Pancreas (tissue), 10 donors: Measurements from ENCODE around the gene ABCC8. TPM values are rescaled to one million over a fixed set of nuclear protein-coding genes. Genes with fewer than 3 reads are reported as not detected.
A peak's percentile ranks its signal among the peaks of the same experiment; 100 is the strongest.

Source experiments
- ATAC-seq, 4 donors: fragments of 200-7000 bp; cut with Tn5 transposase; one replicate each; pipeline versions ENCODE4 v1.8.0 to v1.9.1; 2020; ENCODE audit warnings: mild to moderate bottlenecking in 4 of 4, moderate library complexity in 4 of 4
- DNase-seq, 6 donors: peaks; one replicate each; pipeline ENCODE4 v3.0.0-alpha.2; 2020
- FAIRE-seq: peaks from 2 replicates; lab custom pipeline; 2012; peaks lifted over from hg19 to GRCh38; lab: Jason Lieb, UNC
- H3K27ac ChIP-seq, 4 donors: fragments of 200-600 bp; sonication (generic); 1 replicate in 3 of 4; 2 replicates in 1 of 4; pipeline versions ENCODE4 v1.5.0 to v1.8.0; 2020
- H3K27me3 ChIP-seq, 4 donors: fragments of 200-600 bp; one replicate each; pipeline ENCODE4 v1.8.0; 2021
- H3K36me3 ChIP-seq, 3 donors: fragments of 200-600 bp; sonication (generic) in 1 of 3; one replicate each; pipeline versions ENCODE4 v1.5.0 to v1.8.0; 2020 to 2021
- H3K4me1 ChIP-seq, 3 donors: fragments of 200-600 bp; one replicate each; pipeline ENCODE4 v1.8.0; 2021
- H3K4me3 ChIP-seq, 4 donors: fragments of 200-600 bp; sonication (generic) in 2 of 4; one replicate each; pipeline versions ENCODE4 v1.5.0 to v1.8.0; 2020 to 2021
- H3K9me3 ChIP-seq, 4 donors: fragments of 200-600 bp; one replicate each; pipeline ENCODE4 v1.8.0; 2021
- CTCF ChIP-seq, 4 donors: fragments of 200-600 bp; sonication (generic) in 3 of 4; IDR thresholded peaks; one replicate each; pipeline versions ENCODE4 v1.5.0 to v1.8.0; 2021; ENCODE audit warnings: antibody characterized with exemption in 4 of 4
- WGBS, 2 donors: extraction: QIAGEN DNeasy Blood & Tissue Kit; methylation state at CpG; one replicate each; pipeline ENCODE4 v1.1.7; 2013; 5-methylcytosine and 5-hydroxymethylcytosine counted together
- intact Hi-C, 3 donors: fragments of 100-400 bp; cut with DNase I; formaldehyde crosslinking; loops; one replicate each; pipeline versions ENCODE4 v1.11.1 to v1.14.2; 2022
- polyA plus RNA-seq, 2 donors: library from polyadenylated mRNA; stranded (reverse); fragments of 200-250 nt; gene quantifications; one replicate each; pipeline ENCODE4 v1.2.3, GENCODE V29; 2013
- total RNA-seq, 6 donors: library from RNA; stranded (reverse); fragmentation: NEBNext Ultra II Directional in 4 of 6; extraction: Animal tissue kit (Norgen Biotek cat#: 25700) in 4 of 6; gene quantifications; one replicate each; pipeline versions ENCODE4 v1.2.1 to v1.2.4, GENCODE V29; 2021 to 2023
- donor health status: healthy with polysubstance abuse.
- donor health status: DM: no; HTN: no; CAD: no; lungs with moderate emphysema.
- donor health status: DM: no; HTN: no; CAD: no.
- donor health status: control.
- donor health status: control.
- donor health status: Bipolar disorder and iron deficiency.
- donor health status: DM: yes; HTN: yes; CAD: no.
- donor health status: DM: no; HTN: no; CAD: no.
- donor health status: DM: no; HTN: no; CAD: no.
- donor health status: DM: yes; HTN: yes; CAD: no.

ABCC8 gene
- total and polyA plus RNA-seq, 8 donors, result 14.9 to 917 (median 53.2) TPM

- peak; percentile 81 to 94 (median 88) for DNase-seq
- WGBS, 2 donors, result 1 to 2% methylated on average over 23 to 50 of the region's 55 CpGs
- Histone ChIP-seq H3K9me3 (no peaks in the 10 kb centered on the region), H3K36me3 (no peaks in the 10 kb centered on the region), H3K4me1 (peaks cover 0 to 6% (median 4%) of the 10 kb centered on the region in 3 donors), H3K27me3 (no peaks in the 10 kb centered on the region), H3K27ac (peak overlapping the region; percentile 52 to 79 (median 70)), H3K4me3 (peak overlapping the region; percentile 31 to 59 (median 45))
- FAIRE-seq, result no peak
- peak; percentile 77 to 89 (median 84) for ATAC-seq
- peak; percentile 67 to 86 (median 76) for TF ChIP-seq CTCF (IDR thresholded peaks at IDR 0.05)
- intact Hi-C loops, result no loop called here
Measured at GRCh38 chr11:17389211-17389956, 87.3 kb downstream of the ABCC8 start.

- TF ChIP-seq CTCF (IDR thresholded peaks at IDR 0.05), result no peak
- DNase-seq (peak in 2 of 6 donors; percentile 39 to 68), ATAC-seq (peak; percentile 42 to 76 (median 62)), FAIRE-seq (no peak)
- intact Hi-C loops, result no loop called here
- no peaks in the 10 kb centered on the region for H3K27me3 ChIP-seq
- no peaks in the 10 kb centered on the region for H3K36me3 ChIP-seq
- peaks cover 0 to 6% (median 4%) of the 10 kb centered on the region in 3 donors for H3K4me1 ChIP-seq
- no peaks in the 10 kb centered on the region for H3K9me3 ChIP-seq
- H3K4me3 ChIP-seq, result peak within 1 kb of the TSS; percentile 31 to 59 (median 45)
- 2% methylated on average over 44 to 53 of the region's 53 CpGs for WGBS, 2 donors
- H3K27ac ChIP-seq, result peak within 1 kb of the TSS; percentile 52 to 79 (median 70)
Measured at GRCh38 chr11:17388609-17389210, 87.9 kb downstream of the ABCC8 start, which contains the start of gene KCNJ11. TSS of gene KCNJ11 (minus strand) at chr11:17388659. CDS start at chr11:17388091, 568 bp downstream.

- Histone ChIP-seq H3K9me3 (no peaks in the 10 kb centered on the region), H3K4me1 (peaks cover 0 to 6% (median 4%) of the 10 kb centered on the region in 3 donors), H3K27me3 (no peaks in the 10 kb centered on the region), H3K4me3 (peak overlapping the region in 1 of 4 donors; percentile 55), H3K27ac (no peak overlapping the region), H3K36me3 (no peaks in the 10 kb centered on the region)
- no peak for TF ChIP-seq CTCF (IDR thresholded peaks at IDR 0.05)
- DNase-seq (peak in 1 of 6 donors; percentile 16), ATAC-seq (no peak), FAIRE-seq (no peak)
- intact Hi-C loops, result loop anchor here in 1 of 3 donors (2.0 kb wide), 1 partner anchor 115 kb away; no protein-coding TSS in a partner anchor
- WGBS, 2 donors, result 91 to 93% methylated on average over 20 of the region's 20 CpGs
Measured at GRCh38 chr11:17387811-17388210, 88.8 kb downstream of the ABCC8 start.

- no peaks in the 10 kb centered on the region for H3K36me3 ChIP-seq
- H3K27me3 ChIP-seq, result no peaks in the 10 kb centered on the region
- no peak for TF ChIP-seq CTCF (IDR thresholded peaks at IDR 0.05)
- ATAC-seq (no peak), DNase-seq (no peak), FAIRE-seq (no peak)
- H3K4me3 ChIP-seq, result no peak overlapping the region
- H3K27ac ChIP-seq, result no peak overlapping the region
- intact Hi-C loops, result loop anchor here in 1 of 3 donors (2.0 kb wide), 1 partner anchor 116 kb away; no protein-coding TSS in a partner anchor
- no peaks in the 10 kb centered on the region for H3K9me3 ChIP-seq
- WGBS, 2 donors, result 95 to 98% methylated on average over 20 of the region's 20 CpGs
- peaks cover 0 to 6% (median 4%) of the 10 kb centered on the region in 3 donors for H3K4me1 ChIP-seq
Measured at GRCh38 chr11:17387254-17387653, 89.4 kb downstream of the ABCC8 start.
